HG03342 (cell line): ENCODE results near the gene TPI1.
"Not testable (repeated sequence)": the region's sequence is repeated elsewhere in the genome, so short reads cannot be mapped to it uniquely, and the experiment has no call there.

ENCODE experiments used
- ATAC-seq: cut with Tn5 transposase; IDR thresholded peaks from one replicate; pipeline ENCODE4 v1.9.1; 2021; ENCODE audit warnings: mild to moderate bottlenecking, moderate library complexity; ENCODE audit not compliant: unreplicated experiment

Gene TPI1

GRCh38 chr12:6866920-6867412, 365 bp upstream of the TPI1 start:
- ATAC-seq: peak; percentile 5

- no peak for ATAC-seq
These were observed 1.1 kb downstream of the TPI1 start for GRCh38 chr12:6868211-6869048.

GRCh38 chr12:6869049-6870021, 2.0 kb downstream of the TPI1 start:
- no peak for ATAC-seq

GRCh38 chr12:6870304-6870703, 3.0 kb downstream of the TPI1 start:
- not testable (repeated sequence) for ATAC-seq

GRCh38 chr12:6871052-6871957, 4.0 kb downstream of the TPI1 start:
- no peak for ATAC-seq

GRCh38 chr12:6872073-6873048, 5.0 kb downstream of the TPI1 start:
- peak; percentile 24 for ATAC-seq

- peak; percentile 76 for ATAC-seq
These were observed 6.0 kb downstream of the TPI1 start, which contains the start of gene SPSB2 for GRCh38 chr12:6873094-6874014. SPSB2 (minus strand) TSS chr12:6873303; CDS start chr12:6872901, 402 bp downstream.

GRCh38 chr12:6874015-6874368, 6.7 kb downstream of the TPI1 start:
- ATAC-seq: not testable (repeated sequence)

GRCh38 chr12:6879824-6880223, 12.5 kb downstream of the TPI1 start:
- ATAC-seq: not testable (repeated sequence)

- no peak for ATAC-seq
These were observed 15.9 kb downstream of the TPI1 start for GRCh38 chr12:6883252-6883651.

- no peak for ATAC-seq
These were observed 16.4 kb downstream of the TPI1 start for GRCh38 chr12:6883683-6884082.

- no peak for ATAC-seq
These were observed 17.2 kb downstream of the TPI1 start for GRCh38 chr12:6884539-6884938.

GRCh38 chr12:6886206-6886999, 19.1 kb downstream of the TPI1 start:
- not testable (repeated sequence) for ATAC-seq

GRCh38 chr12:6887460-6887859, 20.1 kb downstream of the TPI1 start:
- no peak for ATAC-seq

GRCh38 chr12:6888360-6888759, 21.0 kb downstream of the TPI1 start:
- no peak for ATAC-seq

GRCh38 chr12:6888794-6889193, 21.5 kb downstream of the TPI1 start:
- ATAC-seq: not testable (repeated sequence)
